Bronchial epithelial cell (primary cell): ENCODE data around the gene TAF4. TPM values are rescaled to one million over a fixed set of nuclear protein-coding genes. Genes with fewer than 3 reads are reported as not detected.

Experiments
- DNase-seq: peaks from one replicate; pipeline ENCODE4 v3.0.0-alpha.2; 2010; ENCODE audit warnings: low read depth
- FAIRE-seq: peaks from 2 replicates; lab custom pipeline; 2011; peaks lifted over from hg19 to GRCh38; lab: Jason Lieb, UNC
- H3K27me3 ChIP-seq: 2 replicates; pipeline ENCODE4 v1.5.1; 2011; ENCODE audit warnings: low read length; ENCODE audit not compliant: control insufficient read depth, insufficient read depth
- H3K36me3 ChIP-seq: 2 replicates; pipeline ENCODE4 v1.5.1; 2011; ENCODE audit warnings: low read length; ENCODE audit not compliant: control insufficient read depth, insufficient read depth
- H3K4me3 ChIP-seq: 2 replicates; pipeline ENCODE4 v1.5.1; 2011; ENCODE audit warnings: mild to moderate bottlenecking, low read depth, low read length, control low read depth
- total RNA-seq: library from RNA; depleted of rRNA; stranded (reverse); fragments of >200 nt; gene quantifications from 2 replicates; pipeline ENCODE4 v1.2.1, GENCODE V29; 2014
- TF ChIP-seq, protein P1 (sequence below): IDR thresholded peaks from 2 replicates; pipeline ENCODE4 v1.5.1; 2011; ENCODE audit warnings: mild to moderate bottlenecking, moderate library complexity, low read length, control low read depth, inconsistent platforms; ENCODE audit not compliant: insufficient read depth, severe bottlenecking

TAF4 gene
- total RNA-seq, 1 donor from 2014 or later = 3.2 TPM

DNA sequence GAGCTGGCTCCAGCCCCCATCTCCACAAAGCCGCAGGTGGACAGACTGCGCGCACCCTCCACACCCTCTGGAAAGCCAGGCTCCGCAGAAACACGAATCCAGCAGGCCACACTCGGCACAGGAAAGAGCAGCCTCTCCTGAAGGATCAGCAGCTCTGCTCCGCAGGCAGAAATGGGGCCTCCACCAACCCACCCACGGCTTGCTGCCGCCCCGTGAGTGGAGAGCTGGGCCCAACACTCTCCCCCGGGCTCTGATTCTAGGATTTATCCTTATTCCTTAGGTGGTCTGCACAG, 39.2 kb downstream of the TAF4 start:
- Histone ChIP-seq H3K36me3 (no peaks in the 10 kb centered on the region), H3K27me3 (no peaks in the 10 kb centered on the region), H3K4me3 (no peak overlapping the region)
- TF ChIP-seq, protein P1, sequence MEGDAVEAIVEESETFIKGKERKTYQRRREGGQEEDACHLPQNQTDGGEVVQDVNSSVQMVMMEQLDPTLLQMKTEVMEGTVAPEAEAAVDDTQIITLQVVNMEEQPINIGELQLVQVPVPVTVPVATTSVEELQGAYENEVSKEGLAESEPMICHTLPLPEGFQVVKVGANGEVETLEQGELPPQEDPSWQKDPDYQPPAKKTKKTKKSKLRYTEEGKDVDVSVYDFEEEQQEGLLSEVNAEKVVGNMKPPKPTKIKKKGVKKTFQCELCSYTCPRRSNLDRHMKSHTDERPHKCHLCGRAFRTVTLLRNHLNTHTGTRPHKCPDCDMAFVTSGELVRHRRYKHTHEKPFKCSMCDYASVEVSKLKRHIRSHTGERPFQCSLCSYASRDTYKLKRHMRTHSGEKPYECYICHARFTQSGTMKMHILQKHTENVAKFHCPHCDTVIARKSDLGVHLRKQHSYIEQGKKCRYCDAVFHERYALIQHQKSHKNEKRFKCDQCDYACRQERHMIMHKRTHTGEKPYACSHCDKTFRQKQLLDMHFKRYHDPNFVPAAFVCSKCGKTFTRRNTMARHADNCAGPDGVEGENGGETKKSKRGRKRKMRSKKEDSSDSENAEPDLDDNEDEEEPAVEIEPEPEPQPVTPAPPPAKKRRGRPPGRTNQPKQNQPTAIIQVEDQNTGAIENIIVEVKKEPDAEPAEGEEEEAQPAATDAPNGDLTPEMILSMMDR = no peak
- no peak for FAIRE-seq
- DNase-seq = no peak

DNA sequence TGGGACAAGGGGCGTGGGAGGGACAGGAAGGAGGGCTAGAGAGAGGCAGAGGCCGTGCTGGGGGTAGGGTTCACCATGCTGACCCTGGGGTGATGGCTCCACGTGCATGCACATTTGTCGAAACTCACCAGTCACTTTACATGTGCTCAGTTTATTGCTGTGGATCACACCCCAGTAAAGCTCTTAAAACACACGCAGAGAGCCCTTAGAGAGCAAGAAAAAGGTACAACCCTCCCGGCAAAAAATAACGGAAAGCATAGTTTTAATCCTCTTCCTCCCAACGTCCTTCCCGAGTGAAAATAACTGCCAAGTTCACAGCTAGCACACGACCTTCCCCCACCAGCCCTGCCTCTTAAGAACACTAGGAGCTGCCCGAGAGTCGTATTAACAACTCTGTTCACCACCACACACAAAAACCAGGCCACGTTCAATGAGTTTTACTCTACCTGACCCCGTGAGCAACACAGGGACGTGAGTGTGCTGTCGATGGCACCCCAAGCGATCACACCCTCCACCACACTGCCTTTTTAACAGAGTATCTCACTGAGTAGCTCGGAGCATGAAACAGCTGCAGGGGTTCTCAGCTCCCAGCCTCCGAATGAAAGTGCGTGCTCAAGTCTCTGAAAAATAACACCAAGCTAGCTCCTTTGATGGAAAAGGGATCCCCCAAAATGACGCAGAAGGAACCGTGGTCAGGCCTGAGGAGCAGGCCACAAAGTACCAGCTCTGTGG, 39.7 kb downstream of the TAF4 start:
- no peak overlapping the region for H3K4me3 ChIP-seq
- H3K36me3 ChIP-seq = no peaks in the 10 kb centered on the region
- DNase-seq (no peak), FAIRE-seq (no peak)
- no peaks in the 10 kb centered on the region for H3K27me3 ChIP-seq
- TF ChIP-seq, protein P1 = no peak

DNA sequence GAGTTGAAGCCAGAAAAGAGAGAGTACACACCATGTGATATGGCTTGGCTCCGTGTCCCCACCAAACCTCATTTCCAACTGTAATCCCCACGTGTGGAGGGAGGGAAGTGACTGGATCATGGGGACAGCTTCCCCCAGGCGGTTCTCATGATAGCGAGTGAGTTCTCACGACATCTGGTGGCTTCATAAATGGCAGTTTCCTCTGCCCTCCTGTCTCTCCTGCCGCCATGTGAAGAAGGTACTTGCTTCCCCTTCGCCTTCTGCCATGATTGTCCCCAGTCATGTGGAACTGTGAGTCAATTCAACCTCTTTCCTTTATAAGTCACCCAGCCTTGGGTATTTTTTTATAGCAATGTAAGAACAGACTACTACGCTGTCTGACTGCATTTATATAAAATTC, 40.3 kb downstream of the TAF4 start:
- FAIRE-seq (no peak), DNase-seq (no peak)
- no peaks in the 10 kb centered on the region for H3K36me3 ChIP-seq
- no peaks in the 10 kb centered on the region for H3K27me3 ChIP-seq
- no peak overlapping the region for H3K4me3 ChIP-seq
- TF ChIP-seq, protein P1 = no peak

DNA sequence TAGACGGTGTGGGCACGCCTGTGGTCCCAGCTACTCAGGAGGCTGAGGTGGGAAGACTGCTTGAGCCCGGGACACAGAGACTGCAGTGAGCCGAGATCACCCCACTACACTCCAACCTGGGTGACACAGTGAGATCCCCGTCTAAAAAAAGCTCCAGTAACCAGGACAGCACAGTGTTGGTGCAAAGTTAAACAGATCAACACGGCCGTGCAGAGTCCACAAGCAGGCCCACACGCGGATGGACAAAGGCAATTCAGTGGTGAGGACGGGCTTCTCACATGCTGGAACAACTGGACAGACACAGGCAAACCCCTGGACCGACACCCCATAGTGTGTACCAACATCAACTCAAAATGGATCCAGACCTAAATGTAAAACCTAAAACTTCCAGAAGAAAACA, 41.7 kb downstream of the TAF4 start:
- H3K4me3 ChIP-seq = no peak overlapping the region
- no peaks in the 10 kb centered on the region for H3K27me3 ChIP-seq
- FAIRE-seq (no peak), DNase-seq (no peak)
- no peaks in the 10 kb centered on the region for H3K36me3 ChIP-seq
- TF ChIP-seq, protein P1 = no peak

DNA sequence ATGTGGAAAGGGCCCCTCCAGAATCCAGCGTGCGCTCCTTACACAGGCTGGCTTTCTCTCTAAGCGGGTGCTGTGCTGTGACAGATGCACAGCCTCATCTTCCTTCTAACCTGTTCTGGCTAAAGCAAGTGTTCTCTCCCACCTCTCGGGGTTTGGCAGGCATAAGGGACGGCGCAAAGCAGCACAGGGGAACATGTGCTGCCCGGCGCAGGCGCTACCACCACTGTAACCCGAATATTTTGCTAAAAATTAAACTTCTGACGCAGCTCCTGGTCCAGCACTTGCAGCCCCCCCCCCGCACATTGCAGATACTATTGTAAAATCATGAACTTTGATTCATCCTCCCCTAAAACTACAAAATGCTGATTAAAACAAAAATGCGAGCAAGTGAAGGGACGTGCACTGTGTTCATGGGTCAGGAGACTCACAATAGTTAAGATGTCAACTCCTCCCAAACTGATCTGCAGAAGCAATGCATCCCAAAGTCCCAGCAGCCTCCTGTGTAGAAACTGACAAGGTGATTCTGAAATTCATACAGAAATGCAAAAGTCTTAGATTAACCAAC, 43.0 kb downstream of the TAF4 start:
- Histone ChIP-seq H3K4me3 (no peak overlapping the region), H3K36me3 (no peaks in the 10 kb centered on the region), H3K27me3 (no peaks in the 10 kb centered on the region)
- TF ChIP-seq, protein P1 = no peak
- FAIRE-seq = no peak
- no peak for DNase-seq
